ENCODE results near the gene TRMT61B.

The TRMT61B gene

GRCh38 chr2:28870146-28870891 is at the start of gene TRMT61B:
Gene TRMT61B, minus strand, starts transcription at chr2:28870309. Its CDS starts 32 bp downstream, at chr2:28870277.
- in situ Hi-C loops (cut with MboI; ENCODE audit: low sequenced_read_pairs): no loop called here

- in situ Hi-C loops (cut with MboI; ENCODE audit: low sequenced_read_pairs): no loop called here
Measured at GRCh38 chr2:28915939-28916338, 45.8 kb upstream of the TRMT61B start.

GRCh38 chr2:28909655-28910353 is 39.7 kb upstream of the TRMT61B start:
- in situ Hi-C loops (cut with MboI; ENCODE audit: low sequenced_read_pairs): no loop called here

- in situ Hi-C loops (cut with MboI; ENCODE audit: low sequenced_read_pairs): no loop called here
Measured at GRCh38 chr2:28908172-28908571, 38.1 kb upstream of the TRMT61B start.

DNA sequence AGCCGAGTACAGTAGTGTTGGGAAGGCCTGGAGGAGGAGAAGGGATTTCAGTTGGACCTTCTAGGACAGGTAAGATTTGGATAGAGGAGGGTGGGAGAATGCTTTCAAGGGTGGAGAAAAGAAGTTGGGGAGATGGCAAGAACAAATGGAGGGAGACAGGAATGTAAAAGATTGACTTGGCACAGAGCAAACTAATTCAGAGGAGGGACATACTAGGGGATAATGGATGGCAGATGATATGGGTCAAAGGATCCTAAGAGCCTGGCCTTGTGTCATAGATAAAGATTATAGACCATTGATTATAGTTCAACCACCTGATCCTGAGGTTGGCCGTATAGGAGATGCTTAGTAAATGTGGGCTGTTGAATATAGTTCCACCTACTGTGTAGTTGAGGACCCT is 36.7 kb upstream of the TRMT61B start:
- in situ Hi-C loops (cut with MboI; ENCODE audit: low sequenced_read_pairs): no loop called here

- in situ Hi-C loops (cut with MboI; ENCODE audit: low sequenced_read_pairs): no loop called here
Measured at GRCh38 chr2:28906376-28906775, 36.3 kb upstream of the TRMT61B start.

DNA sequence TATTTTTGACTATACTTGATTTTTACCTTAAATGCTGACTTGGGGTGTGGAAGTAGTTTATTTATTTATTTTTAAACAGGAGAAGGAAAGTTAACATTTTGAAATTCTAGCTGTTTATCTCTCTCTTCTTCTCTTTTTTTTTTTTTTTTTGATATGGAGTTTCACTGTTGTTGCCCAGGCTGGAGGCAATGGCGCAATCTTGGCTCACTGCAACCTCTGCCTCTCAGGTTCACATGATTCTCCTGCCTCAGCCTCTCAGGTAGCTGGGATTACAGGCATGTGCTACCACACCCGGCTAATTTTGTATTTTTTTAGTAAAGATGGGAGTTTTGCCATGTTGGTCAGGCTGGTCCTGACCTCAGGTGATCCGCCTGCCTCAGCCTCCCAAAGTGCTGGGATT is 35.4 kb upstream of the TRMT61B start:
- in situ Hi-C loops (cut with MboI; ENCODE audit: low sequenced_read_pairs): no loop called here

GRCh38 chr2:28904802-28905457 is 34.8 kb upstream of the TRMT61B start:
- in situ Hi-C loops (cut with MboI; ENCODE audit: low sequenced_read_pairs): no loop called here

DNA sequence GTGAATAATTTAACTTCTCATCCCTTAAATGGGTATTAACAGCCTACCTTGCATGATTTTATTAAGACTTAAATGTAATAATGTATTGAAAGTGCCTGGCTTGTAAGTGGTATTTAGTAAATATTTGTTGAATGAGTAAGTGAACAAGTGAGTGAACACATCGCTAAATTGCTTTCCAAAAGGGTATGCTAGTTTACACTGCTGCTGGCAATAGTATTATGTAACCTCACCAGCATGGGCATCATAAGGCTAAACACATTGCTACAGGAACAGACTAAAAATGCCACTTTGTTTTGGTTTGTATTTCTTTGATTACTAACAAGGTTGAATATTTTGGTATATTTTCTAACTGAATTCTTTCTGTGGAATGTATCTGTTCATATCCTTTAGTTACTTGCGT is 34.2 kb upstream of the TRMT61B start:
- in situ Hi-C loops (cut with MboI; ENCODE audit: low sequenced_read_pairs): no loop called here

DNA sequence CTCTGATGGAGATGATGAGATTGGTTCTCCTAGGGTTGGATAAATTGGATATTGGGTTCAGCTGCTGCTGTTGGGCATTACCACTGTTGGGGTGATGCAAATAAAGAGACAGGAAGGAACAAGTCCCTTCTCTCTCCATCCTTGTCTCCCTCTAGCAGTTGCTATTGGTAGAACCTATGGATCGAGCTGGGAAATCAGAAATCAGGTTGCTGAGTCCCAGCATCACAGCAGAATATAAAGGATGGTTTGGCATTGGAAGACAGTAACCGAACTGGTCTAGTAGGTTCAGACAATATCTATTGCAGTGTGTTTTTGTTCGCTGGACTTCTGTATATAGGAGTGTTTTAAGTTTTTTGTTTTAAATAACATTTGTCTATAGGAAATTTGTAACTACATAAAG is 32.5 kb upstream of the TRMT61B start:
- in situ Hi-C loops (cut with MboI; ENCODE audit: low sequenced_read_pairs): no loop called here

DNA sequence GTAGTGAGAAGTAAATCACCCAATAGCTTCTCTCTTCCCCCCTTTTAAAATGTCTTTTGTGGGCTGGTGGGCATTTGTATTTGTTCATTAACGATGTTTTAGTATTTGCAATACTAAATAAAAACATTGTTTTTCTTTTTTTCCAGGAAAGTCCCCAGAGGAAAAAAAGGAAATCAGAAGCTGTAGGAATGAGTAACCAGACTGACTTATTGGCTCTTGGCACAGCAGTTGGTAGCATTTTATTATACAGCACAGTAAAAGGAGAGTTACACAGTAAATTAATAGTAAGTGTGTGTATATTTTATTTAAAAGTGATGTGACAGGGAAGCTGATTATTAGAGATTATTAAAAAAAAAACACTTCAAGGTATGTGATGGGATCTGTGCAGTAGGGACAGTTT is 31.7 kb upstream of the TRMT61B start:
- in situ Hi-C loops (cut with MboI; ENCODE audit: low sequenced_read_pairs): no loop called here

DNA sequence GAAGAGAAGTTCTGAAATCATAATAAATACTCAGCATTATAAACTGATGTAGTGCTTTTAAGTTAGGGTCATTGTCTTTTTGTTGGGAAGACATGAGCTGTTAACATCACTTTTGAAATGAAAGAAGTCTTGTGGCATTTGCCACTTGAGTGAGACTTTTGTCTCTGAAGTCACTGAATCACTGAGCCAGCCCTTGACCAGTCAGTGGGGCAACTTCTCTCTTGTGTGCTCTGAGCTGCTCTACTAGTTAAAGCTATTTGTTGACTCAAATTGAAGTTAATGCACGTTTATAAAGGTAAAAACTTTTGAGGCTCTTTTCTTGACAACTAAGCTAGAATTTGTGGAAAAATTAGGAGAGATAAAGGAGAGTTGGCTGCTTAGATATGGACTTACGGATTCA is 31.1 kb upstream of the TRMT61B start:
- in situ Hi-C loops (cut with MboI; ENCODE audit: low sequenced_read_pairs): no loop called here

DNA sequence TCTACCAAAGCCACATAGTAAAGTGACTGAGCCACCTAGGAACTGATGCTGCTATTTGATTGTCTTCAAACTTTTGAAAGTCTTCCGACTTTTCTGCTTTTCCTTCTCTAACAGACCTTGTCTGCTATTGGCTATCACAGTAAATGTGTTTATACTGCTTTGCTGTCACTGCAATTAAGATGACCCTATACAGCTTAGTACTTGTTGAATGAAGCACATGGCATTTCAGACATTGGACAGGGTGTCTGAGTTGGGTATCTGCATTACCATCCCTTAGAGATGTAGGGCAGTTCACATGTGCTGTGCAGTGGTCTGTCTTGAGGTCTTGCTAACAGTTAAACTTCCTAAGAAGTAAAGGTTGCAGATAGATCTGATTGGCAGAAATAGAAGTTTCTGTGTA is 27.9 kb upstream of the TRMT61B start:
- in situ Hi-C loops (cut with MboI; ENCODE audit: low sequenced_read_pairs): no loop called here

DNA sequence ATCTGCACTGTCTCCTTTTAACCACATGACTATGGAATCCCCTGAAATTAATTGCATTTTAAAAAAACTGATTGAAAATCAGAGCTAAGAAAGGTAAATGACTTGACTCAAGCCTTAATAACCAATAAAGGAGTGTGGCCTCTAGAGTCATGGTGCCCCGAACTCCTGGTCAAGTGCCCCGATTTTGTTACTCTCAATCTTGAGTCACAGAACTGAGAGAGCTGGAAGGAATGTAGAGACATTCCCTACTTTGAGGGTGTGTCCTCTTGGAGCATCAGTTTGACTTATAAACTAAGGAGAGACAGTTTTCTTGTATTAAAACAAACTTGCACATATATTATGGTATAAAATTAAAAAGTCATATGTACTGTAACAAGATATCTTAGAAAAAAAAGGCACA is 26.8 kb upstream of the TRMT61B start:
- in situ Hi-C loops (cut with MboI; ENCODE audit: low sequenced_read_pairs): no loop called here

- in situ Hi-C loops (cut with MboI; ENCODE audit: low sequenced_read_pairs): no loop called here
Measured at GRCh38 chr2:28895189-28895893, 25.2 kb upstream of the TRMT61B start.

DNA sequence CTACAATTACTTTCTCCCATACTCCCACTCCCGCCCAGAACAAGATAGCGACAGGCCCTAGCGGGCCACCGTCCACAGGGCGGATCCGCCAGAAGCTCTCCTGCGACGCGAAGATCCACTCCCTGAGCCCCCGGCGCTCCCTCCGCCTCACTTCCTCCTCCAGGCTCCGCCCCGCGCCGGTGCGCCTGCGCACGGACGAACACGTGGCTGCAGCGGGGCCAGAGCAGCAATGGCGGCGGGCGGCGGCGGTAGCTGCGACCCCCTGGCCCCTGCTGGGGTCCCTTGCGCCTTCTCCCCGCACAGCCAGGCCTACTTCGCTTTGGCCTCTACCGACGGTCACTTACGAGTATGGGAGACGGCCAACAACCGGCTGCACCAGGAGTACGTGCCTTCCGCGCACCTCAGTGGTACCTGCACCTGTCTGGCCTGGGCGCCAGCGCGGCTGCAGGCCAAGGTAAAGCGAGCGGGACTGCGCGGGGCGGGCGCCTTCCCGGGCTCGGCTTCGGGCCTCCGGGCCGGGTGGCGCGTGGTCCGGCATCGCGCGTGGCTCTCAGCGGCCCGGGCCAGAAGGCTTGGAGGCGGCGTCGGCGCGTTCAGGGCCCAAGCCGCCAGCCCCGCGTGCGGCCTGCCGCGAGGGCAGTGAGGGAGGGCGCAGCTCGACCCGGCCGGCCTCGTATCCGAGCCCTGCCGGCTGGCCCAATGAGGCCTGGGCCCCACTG is 24.5 kb upstream of the TRMT61B start, which contains the start of gene WDR43:
TSS of gene WDR43 (plus strand) at position 198 of the 719 bp plus-strand sequence. CDS start at position 230, 32 bp downstream.
- in situ Hi-C loops (cut with MboI; ENCODE audit: low sequenced_read_pairs): no loop called here

DNA sequence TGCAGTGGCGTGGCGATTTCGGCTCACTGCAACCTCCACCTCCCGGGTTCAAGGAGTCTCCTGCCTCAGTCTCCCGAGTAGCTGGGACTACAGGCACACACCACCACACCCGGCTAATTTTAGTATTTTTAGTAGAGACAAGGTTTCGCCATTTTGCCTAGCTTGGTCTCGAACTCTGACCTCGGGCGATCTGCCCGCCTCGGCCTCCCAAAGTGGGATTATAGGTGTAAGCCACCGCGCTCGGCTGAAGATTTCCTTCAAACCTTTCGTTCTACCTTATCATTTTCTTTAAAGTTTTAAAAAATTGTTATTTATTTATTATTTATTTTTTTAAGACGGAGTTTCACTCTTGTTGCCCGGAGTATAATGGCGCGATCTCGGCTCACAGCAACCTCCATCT is 23.4 kb upstream of the TRMT61B start:
- in situ Hi-C loops (cut with MboI; ENCODE audit: low sequenced_read_pairs): no loop called here

DNA sequence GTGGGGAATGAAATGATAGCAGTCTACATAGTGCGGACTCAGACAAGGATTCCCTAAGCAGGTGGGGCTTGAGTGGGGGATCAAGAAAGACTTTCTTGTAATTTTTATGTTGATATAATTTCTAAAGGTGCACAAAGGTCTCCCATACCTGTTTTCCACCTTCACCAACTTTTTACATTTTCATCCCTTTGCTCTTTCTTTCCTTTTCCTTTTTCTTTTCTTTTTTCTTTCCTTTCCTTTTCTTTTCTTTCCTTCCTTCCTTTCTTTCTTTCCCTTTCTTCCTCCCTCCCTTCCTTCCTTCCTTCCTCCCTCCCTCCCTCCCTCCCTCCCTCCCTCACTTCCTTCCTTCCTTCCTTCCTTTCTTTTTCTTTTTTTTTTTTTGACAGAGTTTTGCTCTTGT is 10.1 kb upstream of the TRMT61B start:
- in situ Hi-C loops (cut with MboI; ENCODE audit: low sequenced_read_pairs): no loop called here

DNA sequence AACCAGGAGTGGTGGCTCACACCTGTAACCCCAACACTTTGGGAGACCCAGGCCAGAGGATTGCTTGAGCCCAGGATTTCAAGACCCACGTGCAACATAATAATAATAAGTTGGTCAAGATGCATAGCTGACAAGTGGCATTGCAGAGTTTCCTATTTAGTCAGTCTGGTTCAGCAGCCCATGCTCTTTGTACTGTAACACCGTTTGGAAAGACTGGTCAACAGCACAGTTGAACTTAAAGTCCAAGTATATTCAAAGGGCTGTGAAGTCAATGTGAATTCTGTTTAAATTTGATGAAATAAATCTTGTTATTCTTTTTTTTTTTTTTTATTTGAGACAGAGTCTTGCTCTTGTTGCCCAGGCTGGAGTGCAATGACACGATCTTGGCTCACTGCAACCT is 1.5 kb upstream of the TRMT61B start:
- in situ Hi-C loops (cut with MboI; ENCODE audit: low sequenced_read_pairs): no loop called here

- in situ Hi-C loops (cut with MboI; ENCODE audit: low sequenced_read_pairs): no loop called here
Measured at GRCh38 chr2:28869494-28870145, 489 bp downstream of the TRMT61B start.

Data from HL-60/S4 (cell line).